Limb (tissue), 2 donors: ENCODE measurements around the gene CNTNAP1.

Source experiments
- DNase-seq, 2 donors: peaks; one replicate each; pipeline ENCODE4 v3.0.0-alpha.2; 2016; ENCODE audit errors: extremely low spot score in 2 of 2

The CNTNAP1 gene

DNA sequence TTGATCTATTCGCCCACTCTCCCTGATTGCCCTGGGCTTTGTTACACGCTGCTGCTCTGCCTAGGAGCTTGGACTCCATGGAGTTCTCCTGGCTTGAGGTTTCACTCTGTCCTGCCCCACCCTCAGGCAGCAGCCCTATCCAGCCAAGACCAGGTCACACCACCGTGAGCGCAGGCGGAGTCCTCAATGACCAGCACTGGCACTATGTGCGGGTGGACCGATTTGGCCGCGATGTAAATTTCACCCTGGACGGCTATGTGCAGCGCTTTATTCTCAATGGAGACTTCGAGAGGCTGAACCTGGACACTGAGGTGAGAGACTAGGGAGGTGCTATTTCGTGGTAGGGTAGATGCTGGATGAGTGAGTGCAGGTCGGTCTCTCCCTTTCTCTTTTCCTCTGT, 3.5 kb downstream of the CNTNAP1 start:
- no peak for DNase-seq

- no peak for DNase-seq
These were observed 4.3 kb downstream of the CNTNAP1 start for GRCh38 chr17:42686520-42687128.

DNA sequence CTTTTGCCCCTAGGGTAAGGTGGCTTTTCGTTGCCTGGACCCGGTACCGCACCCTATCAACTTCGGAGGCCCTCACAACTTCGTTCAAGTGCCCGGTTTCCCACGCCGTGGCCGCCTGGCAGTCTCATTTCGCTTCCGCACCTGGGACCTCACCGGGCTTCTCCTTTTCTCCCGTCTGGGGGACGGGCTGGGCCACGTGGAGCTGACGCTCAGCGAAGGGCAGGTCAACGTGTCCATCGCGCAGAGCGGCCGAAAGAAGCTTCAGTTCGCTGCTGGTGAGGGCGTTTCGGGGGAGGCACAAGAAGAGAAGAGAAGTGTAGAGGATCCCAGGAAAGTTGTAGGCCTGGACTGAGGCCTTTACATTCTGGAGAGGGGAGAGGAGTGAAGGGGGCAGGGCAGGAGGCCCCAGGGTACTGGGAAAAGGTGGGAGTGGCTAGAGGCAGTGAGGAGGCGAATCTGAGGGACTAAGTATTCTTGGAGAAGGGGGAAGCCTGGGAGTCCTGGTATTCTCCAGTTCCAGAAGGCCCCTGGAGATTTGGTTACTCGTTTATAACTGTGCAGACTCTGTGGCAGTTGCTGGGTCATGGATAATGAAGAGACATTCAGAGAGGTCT, 5.5 kb downstream of the CNTNAP1 start:
- DNase-seq: no peak

DNA sequence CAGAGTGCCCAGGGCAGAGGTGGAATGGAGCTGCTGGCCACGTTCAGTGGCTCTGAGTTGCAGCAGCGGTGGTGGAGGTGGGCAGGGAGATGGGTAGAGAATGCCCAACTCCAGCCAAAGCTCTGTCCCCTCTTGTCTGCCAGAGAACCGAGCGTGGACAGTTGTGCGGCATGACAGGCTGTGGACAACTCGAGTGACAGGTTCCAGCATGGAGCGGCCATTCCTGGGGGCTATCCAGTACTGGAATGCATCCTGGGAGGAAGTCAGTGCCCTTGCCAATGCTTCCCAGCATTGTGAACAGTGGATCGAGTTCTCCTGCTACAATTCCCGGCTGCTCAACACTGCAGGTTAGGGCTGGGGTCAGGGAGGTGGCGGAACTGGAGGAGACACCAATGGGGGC, 8.3 kb downstream of the CNTNAP1 start:
- DNase-seq: no peak

GRCh38 chr17:42691021-42691545, 8.8 kb downstream of the CNTNAP1 start:
- DNase-seq: no peak

GRCh38 chr17:42692489-42692888, 10.2 kb downstream of the CNTNAP1 start:
- DNase-seq: no peak

DNA sequence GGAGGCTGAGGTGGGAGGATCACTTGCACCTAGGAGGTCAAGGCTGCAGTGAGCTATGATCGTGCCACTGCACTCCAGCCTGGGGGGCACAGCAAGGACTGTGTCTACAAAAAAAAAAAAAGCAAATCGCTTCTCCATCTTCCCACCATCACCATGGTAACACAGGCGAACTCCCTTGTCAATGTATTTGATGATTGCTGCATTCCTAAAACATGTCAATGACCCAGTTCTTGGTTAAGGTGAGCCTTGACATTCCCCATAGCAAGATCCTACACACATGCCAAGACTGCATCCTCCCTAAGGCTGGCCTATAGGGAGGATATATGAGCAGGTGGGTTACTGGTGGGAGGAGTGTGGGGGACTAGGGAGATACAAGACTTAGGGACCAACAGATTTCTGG, 12.2 kb downstream of the CNTNAP1 start:
- no peak for DNase-seq

DNA sequence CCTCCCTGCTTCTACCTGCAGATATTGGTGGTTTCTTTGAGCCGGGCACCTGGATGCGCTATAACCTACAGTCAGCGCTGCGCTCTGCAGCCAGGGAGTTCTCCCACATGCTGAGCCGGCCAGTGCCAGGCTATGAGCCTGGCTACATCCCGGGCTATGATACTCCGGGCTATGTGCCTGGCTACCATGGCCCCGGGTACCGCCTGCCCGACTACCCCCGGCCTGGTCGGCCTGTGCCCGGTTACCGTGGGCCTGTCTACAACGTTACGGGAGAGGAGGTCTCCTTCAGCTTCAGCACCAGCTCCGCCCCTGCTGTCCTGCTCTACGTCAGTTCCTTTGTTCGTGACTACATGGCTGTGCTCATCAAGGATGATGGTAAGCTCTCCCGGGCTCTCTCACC, 13.2 kb downstream of the CNTNAP1 start:
- no peak for DNase-seq

GRCh38 chr17:42697108-42697811, 14.9 kb downstream of the CNTNAP1 start:
- DNase-seq: no peak

DNA sequence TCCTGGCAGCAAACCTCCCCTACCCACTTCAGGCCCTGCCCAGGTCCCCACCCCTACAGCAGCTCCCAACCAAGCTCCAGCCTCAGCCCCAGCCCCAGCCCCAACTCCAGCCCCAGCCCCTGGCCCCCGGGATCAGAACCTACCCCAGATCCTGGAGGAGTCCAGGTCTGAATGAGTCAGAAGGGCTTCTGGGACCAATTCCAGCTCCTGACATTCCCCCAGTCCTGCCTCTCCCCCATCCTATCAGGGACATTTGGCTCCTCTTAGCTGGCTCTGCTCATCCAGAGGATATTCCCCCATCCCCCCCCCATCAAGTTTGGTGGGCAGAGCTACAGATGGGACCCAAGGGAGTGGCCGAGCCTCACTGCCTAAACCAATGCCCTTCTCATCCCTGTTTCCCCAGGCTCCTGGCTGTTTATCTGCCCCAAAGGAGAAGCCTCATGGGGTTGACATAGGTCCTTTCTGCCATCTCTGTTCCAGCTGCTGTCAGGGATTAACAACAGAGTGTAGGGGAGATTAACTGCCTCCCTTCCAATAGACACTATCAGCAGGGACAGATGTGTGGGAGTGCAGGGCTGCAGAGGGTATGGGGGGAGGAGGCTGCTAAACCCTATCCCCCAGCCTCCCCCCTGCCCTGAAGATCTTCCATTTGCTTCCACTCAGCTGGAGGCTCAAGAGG, 16.5 kb downstream of the CNTNAP1 start:
- DNase-seq: no peak

DNA sequence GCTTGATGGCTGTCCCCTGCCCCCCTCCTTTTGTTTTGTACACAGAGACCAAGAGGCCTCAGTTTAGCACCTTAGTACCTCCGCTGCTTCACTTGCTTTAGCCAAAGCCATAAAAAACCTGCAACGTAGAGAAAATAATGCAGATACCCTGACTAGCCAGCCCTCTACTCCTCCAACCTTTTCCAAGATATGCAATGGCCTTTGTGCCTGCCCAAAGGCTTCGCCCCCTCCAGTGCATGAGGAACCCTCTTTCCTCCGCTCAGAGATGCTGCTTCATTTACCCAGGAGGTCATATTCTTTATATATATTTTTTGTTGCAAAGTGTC, 17.0 kb downstream of the CNTNAP1 start:
- no peak for DNase-seq

- DNase-seq: no peak
These were observed 18.4 kb downstream of the CNTNAP1 start for GRCh38 chr17:42700586-42701289.

GRCh38 chr17:42702446-42702845, 20.1 kb downstream of the CNTNAP1 start:
- no peak for DNase-seq

DNA sequence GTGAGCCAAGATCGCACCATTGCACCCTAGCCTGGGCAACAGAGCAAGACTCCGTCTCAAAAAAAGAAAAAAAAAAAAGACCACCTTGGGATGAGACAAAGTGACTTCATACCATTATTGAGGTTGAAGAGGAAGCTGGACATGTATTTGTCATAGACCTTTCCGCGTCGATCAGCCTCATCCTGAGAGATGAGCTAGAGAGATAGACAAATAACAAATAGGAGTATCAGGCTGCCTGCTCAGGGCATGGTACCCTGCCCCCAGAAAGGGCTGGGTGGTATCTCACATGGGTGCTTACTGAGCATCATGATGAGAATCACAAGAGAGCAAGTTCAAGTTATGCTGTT, 22.1 kb downstream of the CNTNAP1 start:
- no peak for DNase-seq

DNA sequence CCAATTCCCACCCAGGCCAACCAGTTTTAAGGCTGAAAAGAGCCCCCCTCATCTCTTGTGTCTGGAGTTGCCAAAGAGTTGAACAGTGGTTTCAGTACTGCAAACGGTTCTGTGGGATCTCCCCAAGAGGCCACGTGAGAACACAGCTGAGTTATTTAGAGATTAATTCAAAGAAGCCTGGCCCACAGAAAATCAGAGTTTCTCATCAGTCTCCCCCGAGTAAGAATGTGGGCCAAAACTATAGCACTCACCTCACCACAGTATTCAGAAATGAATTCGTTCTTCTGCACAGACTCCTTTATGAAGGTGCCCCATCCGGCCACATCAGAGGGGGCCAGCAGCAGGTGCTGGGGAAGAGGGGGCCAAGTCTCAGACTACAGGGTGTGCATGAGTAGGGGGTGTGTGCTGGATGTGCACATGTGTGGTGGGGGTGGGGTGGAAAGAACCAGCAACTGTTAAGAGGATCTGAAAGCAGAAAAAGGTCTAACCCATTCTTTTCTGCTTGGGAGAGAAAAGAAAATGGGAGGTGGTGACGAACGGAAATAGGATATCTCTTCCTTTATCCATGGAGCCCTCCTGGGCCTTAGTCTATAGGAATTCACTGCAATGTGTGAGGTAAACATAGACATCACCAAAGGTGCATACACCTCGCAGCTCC, 22.6 kb downstream of the CNTNAP1 start:
- no peak for DNase-seq

- no peak for DNase-seq
These were observed 24.4 kb downstream of the CNTNAP1 start for GRCh38 chr17:42706732-42707131.

- DNase-seq: no peak
These were observed 26.3 kb downstream of the CNTNAP1 start for GRCh38 chr17:42708588-42708987.

- no peak for DNase-seq
These were observed 27.2 kb downstream of the CNTNAP1 start for GRCh38 chr17:42709561-42709960.

DNA sequence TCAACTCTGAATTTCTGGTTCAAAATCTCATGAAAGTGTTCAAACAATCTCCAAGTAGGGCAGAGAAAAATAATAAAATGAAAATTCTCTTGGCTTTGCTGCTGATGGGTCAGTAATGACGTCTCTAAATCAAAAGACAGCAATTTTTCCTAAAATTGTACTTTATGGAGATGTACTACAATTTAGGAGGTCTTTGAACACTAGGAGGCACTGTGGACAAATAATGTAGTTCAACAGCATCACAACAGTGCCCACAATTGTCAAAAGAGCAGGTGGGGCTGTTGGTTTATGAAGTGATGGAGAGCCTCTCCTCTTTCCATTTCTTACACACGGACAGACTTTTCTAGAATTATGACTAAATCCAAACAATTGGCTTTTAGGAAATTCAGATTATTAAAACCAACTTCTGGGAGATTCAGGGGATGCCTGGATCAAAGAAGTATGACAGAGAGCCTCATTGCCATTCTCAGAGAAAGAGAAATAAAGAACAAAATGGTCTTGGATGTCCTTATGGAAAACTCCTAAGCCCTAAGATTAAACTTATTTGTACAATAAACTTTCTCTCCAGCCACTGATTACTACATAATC, 38.8 kb downstream of the CNTNAP1 start:
- peak in 1 of 2 donors; percentile 79 for DNase-seq

DNA sequence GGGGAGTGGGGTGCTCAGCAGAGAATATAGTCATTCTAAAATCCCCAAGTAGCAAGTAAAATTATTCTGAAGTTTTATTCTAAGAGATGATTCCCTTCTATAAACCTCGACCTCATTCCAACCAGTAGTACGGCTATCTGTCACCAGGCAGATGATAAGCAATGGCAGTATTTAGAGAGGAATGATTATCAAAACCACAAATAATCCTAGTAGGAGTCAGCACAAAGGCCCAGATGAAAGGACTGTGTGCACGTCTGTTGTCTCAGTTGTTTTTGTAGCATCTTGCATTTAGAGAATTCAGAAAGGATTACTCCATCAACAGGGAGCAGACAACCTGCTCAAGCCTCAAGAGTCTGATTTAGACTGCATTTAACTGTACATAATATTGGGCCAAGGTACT, 41.3 kb downstream of the CNTNAP1 start:
- no peak for DNase-seq

DNA sequence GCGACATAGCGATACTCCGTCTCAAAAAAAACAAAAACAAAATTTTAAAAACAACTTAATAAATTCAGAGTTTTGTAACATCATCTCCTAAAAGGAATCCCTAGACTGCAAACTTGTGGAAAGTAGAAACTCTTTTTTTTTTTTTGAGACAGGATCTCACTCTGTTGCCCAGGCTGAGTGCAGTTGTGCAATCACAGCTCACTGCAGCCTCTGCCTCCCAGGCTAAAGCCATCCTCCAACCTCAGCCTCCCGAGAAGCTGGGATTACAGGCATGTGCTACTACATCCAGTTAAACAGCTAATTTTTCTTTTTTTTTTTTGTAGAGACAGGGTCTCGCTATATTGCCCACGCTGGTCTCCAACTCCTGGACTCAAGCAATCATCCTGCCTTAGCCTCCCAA, 42.8 kb downstream of the CNTNAP1 start:
- DNase-seq: no peak
